Brain microvascular endothelial cell (primary cell): Measurements from ENCODE around the gene CPTP.

Source experiments
- DNase-seq: peaks from one replicate; pipeline ENCODE4 v3.0.0-alpha.2; 2020
- H3K27ac ChIP-seq: fragments of 250-450 bp; sonication (Bioruptor Pico); 2 replicates; pipeline ENCODE4 v1.5.1; 2020; ENCODE audit warnings: mild to moderate bottlenecking, moderate library complexity
- H3K27me3 ChIP-seq: fragments of 250-450 bp; sonication (Bioruptor Pico); replicated peaks from 2 replicates; pipeline ENCODE4 v1.5.1; 2020; ENCODE audit warnings: mild to moderate bottlenecking
- H3K36me3 ChIP-seq: fragments of 250-450 bp; sonication (Bioruptor Pico); replicated peaks from 2 replicates; pipeline ENCODE4 v1.5.1; 2020; ENCODE audit warnings: mild to moderate bottlenecking
- H3K4me3 ChIP-seq: 2 replicates; pipeline ENCODE4 v1.5.1; 2011; ENCODE audit warnings: low read depth, mild to moderate bottlenecking, control low read depth, low read length, moderate library complexity
- in situ Hi-C: cut with HindIII; loops from 2 replicates; pipeline ENCODE4 v1.10.0; 2017; ENCODE audit warnings: low sequenced_read_pairs, low pct_ligation_motif_present
- TF ChIP-seq, protein P1 (sequence below): IDR thresholded peaks from 2 replicates; pipeline ENCODE4 v1.5.1; 2011; ENCODE audit warnings: low read depth, mild to moderate bottlenecking, moderate library complexity, low read length, control low read depth, inconsistent platforms; ENCODE audit errors: missing control alignments

The CPTP gene

DNA sequence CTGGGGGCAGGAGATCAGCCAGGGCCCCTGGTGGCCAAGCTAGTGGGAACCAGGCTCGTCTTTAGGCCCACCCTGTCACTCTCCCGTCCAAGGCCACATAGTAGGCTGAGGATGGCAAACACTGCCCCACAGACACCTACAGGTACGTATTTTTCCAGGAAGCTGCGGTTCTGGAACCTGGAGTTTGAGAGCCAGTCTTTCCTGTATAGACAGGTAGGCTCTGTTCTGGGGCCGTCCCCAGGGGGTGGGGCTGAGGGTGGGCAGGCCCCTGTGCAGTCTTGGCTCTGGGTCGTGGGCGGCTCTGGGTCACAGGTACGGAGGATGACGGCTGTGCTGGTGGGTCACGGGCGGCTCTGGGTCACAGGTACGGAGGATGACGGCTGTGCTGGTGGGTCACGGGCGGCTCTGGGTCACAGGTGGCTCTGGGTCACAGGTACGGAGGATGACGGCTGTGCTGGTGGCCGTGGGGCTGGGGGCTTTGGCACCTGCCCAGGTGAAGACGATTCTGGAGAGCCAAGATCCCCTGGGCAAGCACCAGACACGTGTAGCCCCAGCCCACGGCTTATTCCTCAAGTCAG lies 14.0 kb upstream of the CPTP start:
- in situ Hi-C loops: no loop called here
- peaks cover 52% of the 10 kb centered on the region for H3K36me3 ChIP-seq
- H3K4me3 ChIP-seq: no peak overlapping the region

DNA sequence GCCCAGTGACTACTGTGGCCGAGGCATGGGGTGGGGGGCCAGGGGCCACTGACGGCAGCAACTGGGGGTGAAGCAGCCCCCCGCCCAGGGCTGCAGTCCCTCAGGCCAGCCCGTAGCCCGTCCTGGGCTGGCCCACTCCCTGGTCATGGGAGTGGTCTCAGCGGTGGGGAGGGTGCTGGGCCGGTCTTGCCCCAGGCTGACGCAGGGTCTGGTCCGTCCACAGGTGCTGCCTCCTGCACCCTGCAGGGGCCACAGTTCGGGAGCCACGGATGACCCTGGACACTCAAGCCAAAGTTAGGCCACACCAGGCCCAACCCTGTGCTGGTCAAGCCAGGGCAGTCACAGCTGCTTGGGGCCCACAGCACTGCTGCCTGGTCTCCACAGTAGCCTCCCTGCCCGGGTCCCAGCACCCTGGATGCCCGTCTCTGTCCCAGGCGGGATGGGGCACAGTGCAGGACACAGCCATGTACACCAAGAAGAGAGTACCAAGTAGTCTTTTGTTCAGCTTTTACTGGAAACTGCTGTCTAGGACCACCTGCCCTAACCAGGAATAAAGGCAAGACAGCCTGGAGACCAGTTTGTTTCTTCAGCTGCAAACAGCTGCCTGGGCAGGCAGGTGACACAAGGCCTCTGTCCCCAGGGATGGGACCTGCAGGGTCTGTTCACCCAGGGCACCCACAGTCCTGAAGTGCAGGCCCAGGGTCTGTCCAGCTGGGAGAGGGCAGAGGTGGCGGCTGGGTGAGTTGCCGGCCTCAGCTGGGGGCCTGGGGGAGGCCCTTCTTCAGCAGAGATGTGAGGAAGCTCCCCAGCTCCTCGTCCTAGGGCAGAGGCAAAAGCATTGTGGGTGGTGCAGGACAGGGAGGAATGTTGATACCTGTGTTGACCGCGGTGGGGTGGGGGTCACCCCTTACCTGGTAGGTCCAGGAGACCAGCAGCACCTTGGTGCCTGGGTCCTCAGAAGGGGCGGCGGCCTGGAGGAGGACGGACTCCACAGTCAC lies 13.2 kb upstream of the CPTP start:
- H3K4me3 ChIP-seq: no peak overlapping the region
- H3K27ac ChIP-seq: no peak overlapping the region
- DNase-seq: no peak
- TF ChIP-seq, protein P1, sequence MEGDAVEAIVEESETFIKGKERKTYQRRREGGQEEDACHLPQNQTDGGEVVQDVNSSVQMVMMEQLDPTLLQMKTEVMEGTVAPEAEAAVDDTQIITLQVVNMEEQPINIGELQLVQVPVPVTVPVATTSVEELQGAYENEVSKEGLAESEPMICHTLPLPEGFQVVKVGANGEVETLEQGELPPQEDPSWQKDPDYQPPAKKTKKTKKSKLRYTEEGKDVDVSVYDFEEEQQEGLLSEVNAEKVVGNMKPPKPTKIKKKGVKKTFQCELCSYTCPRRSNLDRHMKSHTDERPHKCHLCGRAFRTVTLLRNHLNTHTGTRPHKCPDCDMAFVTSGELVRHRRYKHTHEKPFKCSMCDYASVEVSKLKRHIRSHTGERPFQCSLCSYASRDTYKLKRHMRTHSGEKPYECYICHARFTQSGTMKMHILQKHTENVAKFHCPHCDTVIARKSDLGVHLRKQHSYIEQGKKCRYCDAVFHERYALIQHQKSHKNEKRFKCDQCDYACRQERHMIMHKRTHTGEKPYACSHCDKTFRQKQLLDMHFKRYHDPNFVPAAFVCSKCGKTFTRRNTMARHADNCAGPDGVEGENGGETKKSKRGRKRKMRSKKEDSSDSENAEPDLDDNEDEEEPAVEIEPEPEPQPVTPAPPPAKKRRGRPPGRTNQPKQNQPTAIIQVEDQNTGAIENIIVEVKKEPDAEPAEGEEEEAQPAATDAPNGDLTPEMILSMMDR: no peak
- in situ Hi-C loops: no loop called here
- no peaks in the 10 kb centered on the region for H3K27me3 ChIP-seq
- H3K36me3 ChIP-seq: peaks cover 52% of the 10 kb centered on the region

More for the DNA sequence above, 14.0 kb upstream of the CPTP start:
- H3K27ac ChIP-seq: no peak overlapping the region
- no peak for DNase-seq
- no peaks in the 10 kb centered on the region for H3K27me3 ChIP-seq
- TF ChIP-seq, protein P1: peak; percentile 1

DNA sequence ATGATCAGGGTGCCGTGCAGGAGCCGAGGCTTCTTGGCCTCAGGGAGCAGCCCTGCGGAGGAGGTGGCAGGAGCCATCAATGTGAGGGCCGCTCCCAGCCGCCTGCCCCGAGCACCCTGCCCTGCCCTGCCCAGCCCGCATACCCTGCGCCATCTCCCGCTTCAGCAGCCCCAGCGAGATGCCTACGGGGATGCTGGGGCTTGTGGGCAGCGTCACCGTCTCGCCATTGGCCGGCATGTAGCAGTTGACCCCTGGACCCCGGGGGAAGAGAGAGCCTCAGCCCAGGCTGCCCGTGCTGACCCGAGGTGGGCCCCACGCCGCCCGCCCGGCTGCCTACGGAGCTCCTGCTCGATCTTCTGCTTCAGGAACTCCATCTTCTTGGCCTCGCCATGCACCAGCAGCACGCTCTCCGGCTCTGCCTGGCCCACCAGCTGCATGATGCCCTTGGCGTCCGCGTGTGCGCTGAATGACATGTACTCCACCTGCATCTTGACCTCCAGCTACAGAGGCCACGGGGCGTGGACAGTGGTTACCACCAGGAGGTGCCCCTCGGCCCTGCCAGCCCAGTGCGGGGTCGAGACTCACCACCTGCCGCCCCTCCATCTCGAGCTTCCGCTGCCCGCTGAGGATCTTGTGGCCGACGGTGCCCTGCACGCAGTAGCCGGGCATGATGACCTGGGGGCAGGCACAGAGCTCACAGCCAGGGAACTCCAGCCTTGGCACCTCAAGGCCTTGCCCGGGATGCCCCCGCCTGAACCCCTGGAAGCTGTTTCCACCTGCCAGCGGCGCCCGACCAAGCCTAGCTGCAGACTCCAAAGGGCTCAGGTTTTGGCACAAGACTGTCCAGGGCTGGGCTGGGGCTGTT lies 11.9 kb upstream of the CPTP start:
- Histone ChIP-seq H3K27me3 (no peaks in the 10 kb centered on the region), H3K4me3 (no peak overlapping the region), H3K36me3 (peaks cover 52% of the 10 kb centered on the region), H3K27ac (no peak overlapping the region)
- TF ChIP-seq, protein P1: no peak
- no peak for DNase-seq
- in situ Hi-C loops: no loop called here

DNA sequence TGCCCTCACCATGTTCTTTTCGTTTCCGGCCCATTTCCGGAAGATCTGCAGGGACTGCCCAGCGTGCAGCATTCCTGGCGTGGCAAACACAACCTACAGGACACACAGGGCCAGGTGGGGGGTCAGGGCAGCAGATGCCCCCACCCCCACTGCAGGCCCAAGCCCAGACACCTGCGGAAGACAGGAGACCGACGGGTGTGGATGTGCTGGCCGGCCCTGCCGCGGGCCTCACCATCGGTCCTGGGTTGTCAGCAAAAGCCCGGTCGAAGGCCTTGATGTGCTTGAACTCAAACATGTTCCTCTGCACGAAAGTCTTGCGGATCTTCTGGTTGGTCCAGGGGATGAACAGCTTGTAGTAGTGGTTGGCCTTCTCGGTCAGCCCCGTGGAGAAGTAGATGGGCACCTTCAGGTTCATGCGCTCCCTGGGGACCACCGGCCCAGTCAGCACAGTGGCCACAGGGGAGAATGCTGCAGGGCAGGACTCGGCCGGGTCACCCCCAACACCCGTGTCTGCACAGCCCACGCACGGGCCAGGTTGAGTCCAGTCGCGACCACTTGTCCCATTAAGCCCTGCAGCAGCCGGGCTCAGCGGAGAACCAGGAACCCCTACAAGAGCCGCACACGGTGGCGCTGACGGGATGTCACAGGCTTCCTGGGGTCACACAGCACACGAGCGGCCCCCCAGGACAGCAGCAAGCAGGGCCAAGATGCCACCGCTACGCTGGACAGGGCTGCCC lies 10.9 kb upstream of the CPTP start:
- Histone ChIP-seq H3K4me3 (no peak overlapping the region), H3K27me3 (no peaks in the 10 kb centered on the region), H3K36me3 (peaks cover 52% of the 10 kb centered on the region), H3K27ac (no peak overlapping the region)
- DNase-seq: no peak
- in situ Hi-C loops: no loop called here
- TF ChIP-seq, protein P1: no peak

DNA sequence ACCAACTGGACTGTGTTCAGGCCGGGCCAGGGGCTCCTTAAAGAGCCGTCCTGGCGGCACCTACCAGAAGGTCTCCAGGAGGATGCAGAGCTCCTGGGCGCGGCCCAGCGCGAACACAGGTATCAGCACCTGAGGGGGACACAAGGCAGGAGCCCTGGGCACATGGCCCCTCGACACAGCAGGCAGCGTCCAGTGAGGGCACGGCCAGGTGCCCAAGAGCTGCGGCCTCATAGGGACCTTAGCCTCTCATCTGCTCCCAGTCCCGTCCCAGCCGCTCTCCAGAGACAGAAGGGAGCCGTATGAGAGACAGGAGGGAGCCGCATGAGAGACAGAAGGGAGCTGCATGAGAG lies 10.4 kb upstream of the CPTP start:
- no peak overlapping the region for H3K27ac ChIP-seq
- DNase-seq: no peak
- H3K27me3 ChIP-seq: no peaks in the 10 kb centered on the region
- in situ Hi-C loops: no loop called here
- TF ChIP-seq, protein P1: no peak
- H3K36me3 ChIP-seq: peaks cover 58% of the 10 kb centered on the region
- no peak overlapping the region for H3K4me3 ChIP-seq
